ENCODE data around the gene CAMKK1.
A peak's percentile ranks its signal among the peaks of the same experiment; 100 is the strongest.

CAMKK1 gene

DNA sequence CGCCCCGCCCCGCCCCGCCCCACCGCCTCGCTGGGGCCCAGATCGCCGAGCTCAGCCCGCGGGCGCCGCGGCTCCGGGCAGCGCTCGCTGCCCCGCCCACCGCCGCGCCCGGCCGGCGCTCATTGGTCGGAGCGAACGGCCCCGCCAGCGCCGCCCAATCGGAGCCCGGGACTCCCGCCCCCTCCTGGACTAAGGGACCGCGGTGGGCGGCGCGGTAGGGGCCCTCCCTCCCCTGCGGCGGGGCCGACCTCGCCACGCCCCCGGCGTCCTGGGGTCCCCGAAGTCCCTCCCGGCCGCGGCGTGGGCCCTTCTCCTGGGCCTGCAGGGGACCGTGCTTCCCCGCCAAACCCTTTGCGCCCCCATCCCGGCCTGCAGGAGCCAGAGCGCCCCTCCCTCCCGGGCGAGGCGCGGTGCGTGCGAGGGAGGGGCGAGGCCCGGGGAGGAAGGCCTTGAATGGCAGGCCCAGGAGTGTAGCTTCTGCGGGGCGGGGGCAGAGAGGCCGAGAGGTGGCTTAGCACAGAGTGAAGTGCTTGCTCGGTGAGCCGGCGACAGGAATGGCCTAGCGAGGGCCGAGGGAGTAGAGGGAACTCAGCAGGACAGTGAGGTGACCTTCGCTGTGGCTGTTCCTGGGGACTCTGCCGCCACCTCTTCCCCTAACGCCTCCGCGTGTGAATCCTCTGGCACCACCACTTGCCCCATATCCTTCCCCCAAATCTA, at the start of gene CAMKK1:
Gene CAMKK1 (minus strand): TSS at position 51 of the 717 bp plus-strand sequence. CDS start 7,366 bp downstream, outside the sequence.
- DNase-seq (ENCODE audit: low read depth in 2 of 2, low spot score in 1 of 2): peak; percentile 60 to 77

DNA sequence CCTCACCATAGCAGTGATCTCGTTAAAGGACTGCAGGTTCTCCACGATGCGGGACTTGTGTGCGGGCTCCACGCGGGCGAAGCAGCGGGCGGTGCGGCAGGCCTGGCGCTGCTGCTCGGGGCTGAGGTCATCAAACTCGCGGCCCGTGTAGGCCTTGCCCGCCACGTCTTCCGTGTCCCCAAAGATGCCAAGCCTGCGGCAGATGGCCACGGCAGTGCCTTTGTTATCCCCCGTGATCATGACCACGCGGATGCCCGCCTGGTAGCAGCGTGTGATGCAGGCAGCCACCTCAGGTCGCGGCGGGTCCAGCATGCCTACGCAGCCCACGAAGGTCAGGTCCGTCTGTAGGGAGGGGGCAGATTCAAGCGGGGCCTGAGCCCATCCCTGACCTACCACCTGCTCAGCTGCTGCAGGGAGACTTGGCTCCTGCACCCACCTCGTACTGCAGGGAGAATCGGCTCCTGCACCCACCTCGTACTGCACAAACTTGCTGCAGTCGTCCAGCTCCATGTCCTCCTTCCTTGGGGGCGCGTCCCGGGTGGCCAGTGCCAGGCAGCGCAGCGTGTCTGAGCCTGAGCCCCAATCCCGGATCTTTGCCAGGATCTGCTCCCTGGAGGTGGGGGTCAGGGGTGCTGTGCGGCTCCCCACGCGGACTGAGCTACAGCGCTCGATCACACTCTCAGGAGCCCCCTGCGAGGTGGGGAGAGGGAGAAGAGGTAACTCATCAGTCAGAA, 48.3 kb upstream of the CAMKK1 start:
- DNase-seq (ENCODE audit: low read depth in 2 of 2, low spot score in 1 of 2): no peak

DNA sequence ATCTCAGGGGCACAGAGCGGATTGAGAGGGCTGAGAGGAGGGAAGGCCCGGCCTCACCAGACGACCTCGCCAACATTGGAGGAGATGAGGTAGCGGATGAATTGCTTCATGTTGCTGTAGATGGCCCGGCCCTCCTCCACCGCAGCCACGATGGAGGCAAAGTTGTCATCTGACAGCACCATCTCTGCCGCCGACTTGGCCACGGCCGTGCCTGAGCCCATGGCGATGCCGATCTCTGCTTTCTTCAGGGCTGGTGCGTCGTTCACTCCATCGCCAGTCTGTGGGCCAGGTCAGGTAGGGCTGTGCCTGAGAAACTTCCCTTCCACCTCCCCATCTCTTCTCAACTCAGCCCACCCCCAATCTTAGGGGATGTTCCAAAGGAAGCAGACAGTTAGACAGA, 44.5 kb upstream of the CAMKK1 start:
- no peak for DNase-seq (ENCODE audit: low read depth in 2 of 2, low spot score in 1 of 2)

DNA sequence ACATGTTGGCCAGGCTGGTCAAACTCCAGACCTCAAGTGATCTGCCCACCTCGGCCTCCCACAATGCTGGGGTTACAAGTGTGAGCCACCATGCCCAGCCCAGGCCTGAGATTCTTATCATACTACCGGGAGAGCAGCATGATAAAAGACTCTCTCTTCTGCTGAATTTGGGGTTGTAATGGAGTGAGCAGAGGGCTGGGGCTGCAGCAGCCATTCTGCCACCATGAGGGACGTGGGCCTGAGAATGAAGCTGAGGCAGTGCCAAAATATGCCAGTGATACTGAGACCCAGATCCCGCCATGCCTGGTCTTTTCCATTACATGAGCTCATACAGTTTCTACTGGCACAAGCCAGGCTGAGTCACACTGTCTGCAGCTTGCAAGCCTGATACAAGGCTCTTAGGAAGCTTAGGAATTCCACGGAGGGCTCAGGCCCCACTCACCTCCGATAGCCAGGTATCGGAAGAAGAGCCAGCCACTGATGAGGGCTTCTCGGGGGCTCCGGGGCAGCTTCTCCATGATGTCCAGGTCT, 43.0 kb upstream of the CAMKK1 start:
- DNase-seq (ENCODE audit: low read depth in 2 of 2, low spot score in 1 of 2): no peak

DNA sequence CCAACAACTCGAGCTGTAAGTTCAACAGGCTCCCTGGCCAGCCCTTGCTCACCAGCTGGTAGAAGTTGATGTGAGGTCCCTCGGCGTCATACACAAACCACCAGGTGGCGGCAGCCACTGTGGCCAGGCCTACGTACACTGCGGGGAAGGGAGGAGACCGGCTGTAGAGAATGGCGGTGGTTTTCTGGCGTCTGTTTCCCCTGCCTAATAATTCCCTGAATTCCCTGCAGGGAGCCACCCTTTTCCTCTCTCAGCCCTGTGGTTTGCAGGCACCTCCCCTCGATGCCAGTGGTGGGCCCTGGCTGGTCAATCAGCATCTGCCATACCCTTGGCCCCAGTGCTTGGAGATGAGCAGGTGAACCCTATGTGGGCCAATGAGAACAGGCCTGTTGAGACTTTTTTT, 42.3 kb upstream of the CAMKK1 start:
- DNase-seq (ENCODE audit: low read depth in 2 of 2, low spot score in 1 of 2): no peak

DNA sequence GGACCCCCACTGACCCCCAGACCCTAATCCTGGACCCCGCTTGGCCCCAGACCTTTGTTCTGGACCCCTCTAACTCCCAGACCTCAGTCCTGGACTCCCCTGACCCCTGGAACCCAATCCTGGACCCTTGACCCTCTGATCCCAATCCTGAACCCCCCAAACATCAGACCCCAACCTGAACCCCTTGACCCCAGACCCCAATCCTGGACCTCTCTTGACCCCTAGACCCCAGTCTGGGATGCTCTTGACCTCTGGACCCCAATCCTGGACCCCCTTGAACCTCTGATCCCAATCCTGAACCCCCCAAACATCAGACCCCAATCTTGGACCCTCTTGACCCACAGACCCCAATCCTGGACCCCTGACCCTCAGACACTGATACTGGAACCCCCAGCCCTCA, 36.9 kb upstream of the CAMKK1 start:
- DNase-seq (ENCODE audit: low read depth in 2 of 2, low spot score in 1 of 2): no peak

DNA sequence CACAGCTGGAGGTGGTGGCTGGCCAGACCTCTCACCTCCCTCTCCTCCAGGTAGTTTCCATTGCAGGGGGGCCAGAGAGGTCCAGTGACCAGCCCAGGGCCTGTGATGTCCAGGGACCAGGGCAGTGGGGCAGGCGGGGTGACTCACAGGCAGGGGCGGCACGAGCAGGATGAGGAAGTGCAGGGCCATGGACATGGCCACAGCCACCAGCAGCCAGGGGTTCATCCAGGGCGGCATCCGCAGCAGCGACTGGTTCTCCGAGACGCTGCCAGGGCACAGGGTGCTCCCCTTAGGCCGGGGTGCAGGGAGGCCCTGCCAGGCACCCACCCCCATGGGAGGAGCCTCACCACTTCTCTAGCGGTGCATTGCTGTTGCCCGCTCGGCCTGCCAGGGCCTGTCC, 36.3 kb upstream of the CAMKK1 start:
- no peak for DNase-seq (ENCODE audit: low read depth in 2 of 2, low spot score in 1 of 2)

- no peak for DNase-seq (ENCODE audit: low read depth in 2 of 2, low spot score in 1 of 2)
These were observed 35.6 kb upstream of the CAMKK1 start for GRCh38 chr17:3928406-3928805.

DNA sequence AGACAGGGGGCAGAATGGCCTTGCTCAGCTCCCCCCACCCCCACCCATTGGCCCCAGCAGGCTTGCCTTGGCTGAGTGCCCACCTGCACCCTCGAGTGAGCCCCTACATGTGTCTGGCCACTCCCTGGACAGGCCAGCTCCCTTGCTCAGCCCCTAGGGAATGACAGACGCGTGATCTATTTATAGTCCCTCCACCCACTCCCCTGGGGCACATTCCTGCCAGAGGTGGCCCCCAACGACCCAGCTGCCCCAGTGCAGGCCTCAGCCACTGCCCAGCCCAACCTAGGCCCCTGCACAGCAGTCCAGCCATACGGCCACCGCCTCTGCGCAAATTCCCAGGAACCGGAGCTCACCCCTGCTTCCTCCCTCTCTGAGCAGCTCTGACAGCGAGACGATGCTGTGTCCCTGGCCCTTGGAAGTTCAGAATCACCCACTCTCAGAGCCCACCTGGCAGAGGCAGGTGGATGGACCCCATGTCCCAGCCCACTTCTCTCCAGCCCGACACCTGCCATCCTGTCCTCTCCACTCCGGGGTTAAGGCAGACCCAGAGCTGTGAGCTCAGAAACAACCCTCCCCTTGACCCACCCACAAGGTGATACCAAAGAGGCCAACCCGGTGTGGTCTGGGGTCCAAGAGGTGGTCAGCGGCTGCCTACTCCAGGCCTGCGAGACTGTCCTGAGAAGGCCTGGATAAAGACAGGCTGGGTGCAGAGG, 34.9 kb upstream of the CAMKK1 start:
- DNase-seq (ENCODE audit: low read depth in 2 of 2, low spot score in 1 of 2): no peak

- no peak for DNase-seq (ENCODE audit: low read depth in 2 of 2, low spot score in 1 of 2)
These were observed 34.2 kb upstream of the CAMKK1 start for GRCh38 chr17:3926860-3927627.

DNA sequence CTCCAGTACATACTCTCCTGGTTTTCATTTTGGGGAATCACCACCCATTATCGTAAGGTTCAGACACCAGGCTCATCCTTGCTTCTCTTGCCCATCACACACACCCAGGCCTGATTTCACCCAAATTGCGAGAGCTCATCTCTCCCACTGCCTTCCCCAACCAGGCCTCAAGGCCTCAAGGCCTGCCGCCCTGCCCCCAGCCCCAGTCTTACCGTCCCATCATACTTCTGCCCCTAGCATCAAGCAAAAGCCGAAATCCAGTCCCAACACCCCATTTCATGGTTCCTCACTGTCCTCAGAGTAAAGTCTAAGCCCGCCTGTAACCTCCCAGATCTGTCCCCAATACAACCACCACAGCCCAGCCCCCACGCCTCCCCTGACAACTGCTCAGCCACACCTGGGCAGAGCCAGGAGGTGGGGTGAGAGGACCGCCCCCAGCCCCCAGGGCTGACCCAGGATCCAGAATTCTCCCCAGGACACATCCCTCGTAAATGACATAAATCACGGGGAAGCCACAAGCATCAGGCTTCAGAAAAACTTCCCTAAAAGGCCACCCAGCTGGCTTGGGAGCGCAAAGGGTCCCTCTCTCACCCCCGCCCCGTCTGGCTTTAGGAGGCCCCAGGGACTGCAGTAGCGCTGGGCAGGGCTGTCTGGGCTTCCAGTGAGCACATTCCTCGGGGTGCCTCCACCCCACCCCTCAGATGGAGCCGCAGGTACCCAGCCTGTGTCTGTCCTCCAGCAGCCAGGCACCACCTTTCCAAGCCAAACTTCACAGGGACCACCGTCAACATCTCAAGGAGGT, 33.0 kb upstream of the CAMKK1 start:
- DNase-seq (ENCODE audit: low read depth in 2 of 2, low spot score in 1 of 2): no peak

GRCh38 chr17:3924512-3925350, 31.9 kb upstream of the CAMKK1 start:
- no peak for DNase-seq (ENCODE audit: low read depth in 2 of 2, low spot score in 1 of 2)

DNA sequence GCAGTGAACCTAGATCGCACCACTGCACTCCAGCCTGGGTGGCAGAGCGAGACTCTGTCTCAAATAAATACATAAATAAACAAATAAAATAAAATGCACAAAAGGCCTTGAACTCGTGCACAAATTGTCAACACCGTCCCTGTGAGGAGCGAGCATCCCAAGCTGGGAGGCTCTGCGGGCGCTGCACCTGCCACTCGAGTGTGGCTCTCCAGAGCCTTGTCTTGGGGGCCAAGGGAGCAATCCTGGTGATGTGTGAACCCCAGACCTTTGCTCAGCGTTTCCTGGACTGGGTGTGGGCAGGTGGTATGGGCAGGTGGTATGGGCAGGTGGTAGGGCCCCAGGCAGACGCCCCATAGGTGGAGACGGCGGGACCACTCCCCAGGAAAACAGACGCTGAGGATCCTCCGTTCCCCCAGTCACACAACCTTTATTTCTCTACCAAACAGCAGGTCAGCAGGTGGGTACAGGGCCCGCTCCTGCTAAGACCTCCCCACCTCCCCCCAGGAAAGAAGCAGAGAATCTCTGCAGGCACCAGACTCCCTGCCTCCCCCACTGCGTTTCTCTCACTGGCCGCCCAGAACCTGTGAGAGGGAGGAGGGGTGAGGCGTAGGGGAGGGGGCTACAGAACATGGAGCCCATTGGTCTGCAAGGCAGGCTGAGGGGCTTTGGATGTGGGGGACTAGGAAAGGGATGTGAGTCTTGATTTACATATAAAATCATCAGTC, 30.8 kb upstream of the CAMKK1 start:
- no peak for DNase-seq (ENCODE audit: low read depth in 2 of 2, low spot score in 1 of 2)

GRCh38 chr17:3922765-3923164, 29.9 kb upstream of the CAMKK1 start:
- DNase-seq (ENCODE audit: low read depth in 2 of 2, low spot score in 1 of 2): no peak

DNA sequence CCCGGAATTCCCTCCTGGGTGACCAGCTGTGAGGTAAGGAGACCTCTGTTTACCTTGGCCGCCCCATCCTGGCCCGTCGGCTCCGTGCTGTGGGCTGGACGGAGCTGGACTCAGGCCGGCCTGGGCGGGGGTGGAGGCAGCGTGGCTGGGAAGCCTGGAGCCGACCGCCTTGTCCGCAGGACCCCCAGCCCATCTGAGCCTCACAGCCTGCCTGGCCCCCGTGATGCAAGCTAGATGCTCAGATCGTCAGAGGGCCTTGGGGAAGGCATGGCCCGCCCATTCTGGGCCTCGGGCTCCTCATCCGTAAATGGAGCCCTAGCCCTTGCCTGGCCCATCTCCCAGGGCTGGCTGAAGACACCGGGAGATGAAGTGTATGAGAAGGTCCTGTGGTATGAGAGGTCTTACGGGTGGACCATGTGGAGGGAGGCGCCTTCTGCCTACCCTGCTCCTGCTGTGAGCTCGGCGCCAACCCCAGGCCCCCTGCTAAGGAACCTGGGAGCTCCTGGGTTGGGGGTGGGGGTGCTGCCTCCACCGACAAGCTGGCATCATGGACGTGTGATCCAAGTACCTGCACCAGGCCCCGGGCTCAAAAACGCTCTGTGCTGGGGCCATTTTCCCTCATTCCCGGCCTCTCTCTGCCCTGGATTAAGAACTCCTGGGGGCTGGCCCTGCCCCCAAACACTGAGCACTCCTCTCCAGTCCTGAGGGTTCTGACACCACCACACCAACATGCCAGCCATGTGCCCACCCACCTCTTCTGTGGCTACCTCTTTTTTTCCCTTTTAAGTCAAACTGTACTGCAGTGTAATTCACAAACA, 28.9 kb upstream of the CAMKK1 start:
- no peak for DNase-seq (ENCODE audit: low read depth in 2 of 2, low spot score in 1 of 2)

- no peak for DNase-seq (ENCODE audit: low read depth in 2 of 2, low spot score in 1 of 2)
These were observed 28.2 kb upstream of the CAMKK1 start for GRCh38 chr17:3921006-3921405.

DNA sequence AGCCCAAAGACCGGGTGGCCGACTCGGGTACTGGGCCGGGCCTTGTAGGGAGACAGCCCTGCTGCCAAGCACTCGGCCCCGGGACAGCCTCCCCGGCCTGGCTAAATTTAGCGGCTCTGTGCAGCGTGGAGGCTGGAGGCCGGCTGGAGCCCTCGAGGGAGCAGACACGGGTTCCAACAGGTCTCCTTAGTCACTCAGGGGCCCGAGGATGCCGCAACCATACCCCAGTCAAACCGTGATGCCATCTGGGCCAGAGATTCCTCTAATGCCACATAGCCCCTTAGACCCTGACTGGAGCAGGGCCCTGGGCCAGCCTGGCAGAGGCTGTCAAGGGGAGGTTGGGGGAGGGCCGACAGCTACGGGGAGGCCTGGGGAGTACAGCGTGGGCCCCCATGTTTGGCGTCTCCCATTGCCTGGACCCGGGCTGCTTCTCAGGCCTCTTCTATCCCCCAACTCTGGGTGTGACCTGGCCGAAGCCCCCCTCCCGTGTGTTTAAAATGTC, 26.3 kb upstream of the CAMKK1 start:
- DNase-seq (ENCODE audit: low read depth in 2 of 2, low spot score in 1 of 2): no peak

Measured in stimulated activated CD8-positive, alpha-beta memory T cell treated with anti-CD3 and anti-CD28 coated beads, Interleukin-4, amount 100 ng/mL, for 1 hour (primary cell).